ENCODE results near the gene MUS81.

- TF ChIP-seq ZNF430 (CRISPR knock-in tag; IDR thresholded peaks at IDR 0.05) = no peak
- TF ChIP-seq ZNF281 (CRISPR knock-in tag; IDR thresholded peaks at IDR 0.05; ENCODE audit: borderline replicate concordance) = no peak
- TF ChIP-seq MYC (CRISPR knock-in tag; IDR thresholded peaks at IDR 0.05; ENCODE audit: borderline replicate concordance) = no peak
- no peak for TF ChIP-seq SIN3A (IDR thresholded peaks at IDR 0.05; ENCODE audit: borderline replicate concordance, low read depth, low read length)
- TF ChIP-seq PHF8 (CRISPR knock-in tag; IDR thresholded peaks at IDR 0.05) = no peak
- no peak for TF ChIP-seq ZNF232 (CRISPR knock-in tag; IDR thresholded peaks at IDR 0.05; ENCODE audit: borderline replicate concordance)
- no peak for TF ChIP-seq CTCF (CRISPR knock-in tag; IDR thresholded peaks at IDR 0.05)
These were observed 4.3 kb upstream of the MUS81 start for GRCh38 chr11:65855927-65856363.

Data from HepG2 (cell line).